Stomach (tissue), 4 donors: ENCODE measurements around the gene CDKN2B-AS1.

Source experiments
- EP300 ChIP-seq: sonication (generic); formaldehyde crosslinking; IDR thresholded peaks from one replicate; pipeline ENCODE4 v1.6.1; 2017; ENCODE audit warnings: antibody characterized with exemption
- POLR2A ChIP-seq, 4 donors: fragments of 450-650 bp; IDR thresholded peaks; one replicate each; pipeline ENCODE4 v1.6.1; 2016; ENCODE audit warnings: antibody characterized with exemption in 4 of 4, control low read depth in 2 of 4, mild to moderate bottlenecking in 1 of 4, moderate library complexity in 1 of 4

DNA sequence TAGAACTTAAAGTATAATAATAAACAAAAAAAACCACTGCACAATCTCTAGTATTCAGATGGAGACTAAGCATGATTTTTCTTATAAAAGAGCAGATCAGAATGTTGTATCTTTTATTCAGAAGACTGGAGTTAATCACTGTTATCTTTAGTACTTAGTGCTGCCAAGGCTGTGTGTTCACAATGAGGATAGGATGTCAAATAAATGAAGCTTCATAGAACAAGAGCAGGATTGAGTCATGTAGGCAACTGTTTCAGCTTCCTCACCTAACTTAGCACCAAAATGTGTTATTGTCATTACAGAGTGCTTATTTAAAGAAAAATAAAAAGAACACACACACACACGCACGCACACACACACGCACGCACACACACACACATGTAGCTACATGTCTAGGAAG lies 72.6 kb downstream of the CDKN2B-AS1 start:
- TF ChIP-seq EP300 (no peak), POLR2A (IDR thresholded peaks at IDR 0.05) (no peak)
